ENCODE results near the gene FOXN3.

Gene FOXN3

GRCh38 chr14:89408907-89409700, 7.9 kb downstream of the FOXN3 start:
- peak overlapping the region; percentile 67 for H3K4me3 Mint-ChIP-seq
- no peaks in the 10 kb centered on the region for H3K9me3 Mint-ChIP-seq
- H3K27me3 Mint-ChIP-seq, result no peaks in the 10 kb centered on the region
- ATAC-seq (ENCODE audit: low read depth) (no peak), DNase-seq (ENCODE audit: low spot score in 2 of 2) (no peak)
- H3K4me1 Mint-ChIP-seq, result peaks cover 35% of the 10 kb centered on the region
- H3K36me3 Mint-ChIP-seq, result peaks cover 21% of the 10 kb centered on the region
- no peak overlapping the region for H3K27ac Mint-ChIP-seq

- Mint-ChIP-seq H3K9me3 (no peaks in the 10 kb centered on the region), H3K36me3 (peaks cover 22% of the 10 kb centered on the region), H3K27ac (peak overlapping the region; percentile 17), H3K4me1 (peaks cover 33% of the 10 kb centered on the region), H3K27me3 (no peaks in the 10 kb centered on the region), H3K4me3 (no peak overlapping the region)
- DNase-seq (ENCODE audit: low spot score in 2 of 2) (no peak), ATAC-seq (ENCODE audit: low read depth) (no peak)
Measured at GRCh38 chr14:89407856-89408255, 9.2 kb downstream of the FOXN3 start.

GRCh38 chr14:89406941-89407340, 10.1 kb downstream of the FOXN3 start:
- Mint-ChIP-seq H3K9me3 (no peaks in the 10 kb centered on the region), H3K27ac (no peak overlapping the region), H3K36me3 (peaks cover 24% of the 10 kb centered on the region), H3K4me1 (peaks cover 38% of the 10 kb centered on the region), H3K4me3 (no peak overlapping the region), H3K27me3 (no peaks in the 10 kb centered on the region)
- DNase-seq (ENCODE audit: low spot score in 2 of 2) (no peak), ATAC-seq (ENCODE audit: low read depth) (no peak)

GRCh38 chr14:89406361-89406760, 10.7 kb downstream of the FOXN3 start:
- Mint-ChIP-seq H3K4me3 (no peak overlapping the region), H3K27ac (no peak overlapping the region), H3K36me3 (peaks cover 26% of the 10 kb centered on the region), H3K27me3 (no peaks in the 10 kb centered on the region), H3K9me3 (no peaks in the 10 kb centered on the region), H3K4me1 (peaks cover 44% of the 10 kb centered on the region)
- ATAC-seq (ENCODE audit: low read depth), result no peak
- DNase-seq (ENCODE audit: low spot score in 2 of 2), result no peak

- Mint-ChIP-seq H3K27me3 (no peaks in the 10 kb centered on the region), H3K36me3 (peaks cover 26% of the 10 kb centered on the region), H3K4me3 (no peak overlapping the region), H3K27ac (no peak overlapping the region), H3K4me1 (peaks cover 46% of the 10 kb centered on the region), H3K9me3 (no peaks in the 10 kb centered on the region)
- ATAC-seq (ENCODE audit: low read depth), result no peak
- no peak for DNase-seq (ENCODE audit: low spot score in 2 of 2)
Measured at GRCh38 chr14:89405712-89406111, 11.3 kb downstream of the FOXN3 start.

GRCh38 chr14:89402363-89402762, 14.7 kb downstream of the FOXN3 start:
- no peaks in the 10 kb centered on the region for H3K27me3 Mint-ChIP-seq
- DNase-seq (ENCODE audit: low spot score in 2 of 2) (no peak), ATAC-seq (ENCODE audit: low read depth) (no peak)
- H3K4me3 Mint-ChIP-seq, result no peak overlapping the region
- H3K4me1 Mint-ChIP-seq, result peaks cover 40% of the 10 kb centered on the region
- peak overlapping the region; percentile 62 for H3K27ac Mint-ChIP-seq
- H3K36me3 Mint-ChIP-seq, result peaks cover 30% of the 10 kb centered on the region
- no peaks in the 10 kb centered on the region for H3K9me3 Mint-ChIP-seq

- Mint-ChIP-seq H3K9me3 (no peaks in the 10 kb centered on the region), H3K27me3 (no peaks in the 10 kb centered on the region), H3K4me1 (peaks cover 39% of the 10 kb centered on the region), H3K36me3 (peaks cover 29% of the 10 kb centered on the region), H3K27ac (no peak overlapping the region), H3K4me3 (no peak overlapping the region)
- no peak for ATAC-seq (ENCODE audit: low read depth)
- DNase-seq (ENCODE audit: low spot score in 2 of 2), result no peak
Measured at GRCh38 chr14:89401761-89402160, 15.3 kb downstream of the FOXN3 start.

- DNase-seq (ENCODE audit: low spot score in 2 of 2), result no peak
- no peaks in the 10 kb centered on the region for H3K9me3 Mint-ChIP-seq
- H3K27ac Mint-ChIP-seq, result no peak overlapping the region
- ATAC-seq (ENCODE audit: low read depth), result no peak
- H3K36me3 Mint-ChIP-seq, result peaks cover 29% of the 10 kb centered on the region
- H3K4me3 Mint-ChIP-seq, result no peak overlapping the region
- no peaks in the 10 kb centered on the region for H3K27me3 Mint-ChIP-seq
- H3K4me1 Mint-ChIP-seq, result peaks cover 39% of the 10 kb centered on the region
Measured at GRCh38 chr14:89401241-89401640, 15.8 kb downstream of the FOXN3 start.

- no peak overlapping the region for H3K4me3 Mint-ChIP-seq
- peaks cover 27% of the 10 kb centered on the region for H3K36me3 Mint-ChIP-seq
- no peak for DNase-seq (ENCODE audit: low spot score in 2 of 2)
- no peaks in the 10 kb centered on the region for H3K27me3 Mint-ChIP-seq
- H3K9me3 Mint-ChIP-seq, result no peaks in the 10 kb centered on the region
- H3K27ac Mint-ChIP-seq, result peak overlapping the region; percentile 69
- peaks cover 43% of the 10 kb centered on the region for H3K4me1 Mint-ChIP-seq
- ATAC-seq (ENCODE audit: low read depth), result no peak
Measured at GRCh38 chr14:89400529-89400928, 16.5 kb downstream of the FOXN3 start.

- Mint-ChIP-seq H3K27ac (peak overlapping the region; percentile 69), H3K27me3 (no peaks in the 10 kb centered on the region), H3K4me1 (peaks cover 49% of the 10 kb centered on the region), H3K9me3 (no peaks in the 10 kb centered on the region), H3K36me3 (peaks cover 27% of the 10 kb centered on the region), H3K4me3 (no peak overlapping the region)
- ATAC-seq (ENCODE audit: low read depth) (peak; percentile 17), DNase-seq (ENCODE audit: low spot score in 2 of 2) (no peak)
Measured at GRCh38 chr14:89399594-89400068, 17.4 kb downstream of the FOXN3 start.

GRCh38 chr14:89399157-89399556, 17.9 kb downstream of the FOXN3 start:
- no peak for ATAC-seq (ENCODE audit: low read depth)
- no peaks in the 10 kb centered on the region for H3K9me3 Mint-ChIP-seq
- H3K36me3 Mint-ChIP-seq, result peaks cover 27% of the 10 kb centered on the region
- peaks cover 53% of the 10 kb centered on the region for H3K4me1 Mint-ChIP-seq
- H3K4me3 Mint-ChIP-seq, result no peak overlapping the region
- peak overlapping the region; percentile 69 for H3K27ac Mint-ChIP-seq
- H3K27me3 Mint-ChIP-seq, result no peaks in the 10 kb centered on the region
- DNase-seq (ENCODE audit: low spot score in 2 of 2), result no peak

- Mint-ChIP-seq H3K27ac (peak overlapping the region; percentile 72), H3K27me3 (no peaks in the 10 kb centered on the region), H3K9me3 (no peaks in the 10 kb centered on the region), H3K4me3 (no peak overlapping the region), H3K4me1 (peaks cover 54% of the 10 kb centered on the region), H3K36me3 (peaks cover 20% of the 10 kb centered on the region)
- ATAC-seq (ENCODE audit: low read depth) (no peak), DNase-seq (ENCODE audit: low spot score in 2 of 2) (no peak)
Measured at GRCh38 chr14:89397569-89398230, 19.3 kb downstream of the FOXN3 start.

GRCh38 chr14:89394972-89395371, 22.1 kb downstream of the FOXN3 start:
- H3K27ac Mint-ChIP-seq, result peak overlapping the region; percentile 50
- H3K27me3 Mint-ChIP-seq, result no peaks in the 10 kb centered on the region
- H3K36me3 Mint-ChIP-seq, result peaks cover 12% of the 10 kb centered on the region
- ATAC-seq (ENCODE audit: low read depth) (no peak), DNase-seq (ENCODE audit: low spot score in 2 of 2) (no peak)
- H3K9me3 Mint-ChIP-seq, result no peaks in the 10 kb centered on the region
- no peak overlapping the region for H3K4me3 Mint-ChIP-seq
- peaks cover 36% of the 10 kb centered on the region for H3K4me1 Mint-ChIP-seq

GRCh38 chr14:89393222-89393745, 23.7 kb downstream of the FOXN3 start:
- Mint-ChIP-seq H3K27me3 (no peaks in the 10 kb centered on the region), H3K4me3 (no peak overlapping the region), H3K27ac (peak overlapping the region; percentile 28), H3K9me3 (no peaks in the 10 kb centered on the region), H3K4me1 (peaks cover 43% of the 10 kb centered on the region), H3K36me3 (peaks cover 16% of the 10 kb centered on the region)
- no peak for DNase-seq (ENCODE audit: low spot score in 2 of 2)
- ATAC-seq (ENCODE audit: low read depth), result no peak
